Fibroblast of skin of right biceps (primary cell): ENCODE data around the gene ACKR2.
A peak's percentile ranks its signal among the peaks of the same experiment; 100 is the strongest.

Experiments used
- DNase-seq: peaks from one replicate; pipeline ENCODE4 v3.0.0-alpha.2; 2013

The ACKR2 gene, protein sequence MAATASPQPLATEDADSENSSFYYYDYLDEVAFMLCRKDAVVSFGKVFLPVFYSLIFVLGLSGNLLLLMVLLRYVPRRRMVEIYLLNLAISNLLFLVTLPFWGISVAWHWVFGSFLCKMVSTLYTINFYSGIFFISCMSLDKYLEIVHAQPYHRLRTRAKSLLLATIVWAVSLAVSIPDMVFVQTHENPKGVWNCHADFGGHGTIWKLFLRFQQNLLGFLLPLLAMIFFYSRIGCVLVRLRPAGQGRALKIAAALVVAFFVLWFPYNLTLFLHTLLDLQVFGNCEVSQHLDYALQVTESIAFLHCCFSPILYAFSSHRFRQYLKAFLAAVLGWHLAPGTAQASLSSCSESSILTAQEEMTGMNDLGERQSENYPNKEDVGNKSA

DNA sequence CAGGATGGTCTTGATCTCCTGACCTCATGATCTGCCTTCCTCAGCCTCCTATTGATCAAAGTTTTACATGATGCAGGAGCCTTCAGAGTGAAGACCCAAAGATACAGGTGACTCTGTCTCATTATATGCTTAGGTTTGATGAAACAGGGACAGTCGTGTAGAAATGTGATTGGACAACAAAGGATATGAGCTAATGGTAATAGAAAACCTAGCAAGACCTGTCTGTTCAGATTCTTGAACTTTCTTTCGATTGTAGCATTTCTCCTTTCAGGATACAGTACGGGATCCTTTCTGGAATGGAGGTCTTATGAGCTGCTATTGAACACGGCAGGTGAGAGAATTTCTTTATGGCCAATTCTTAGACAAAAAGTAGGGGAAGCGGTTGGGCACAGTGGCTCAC, at the start of gene ACKR2:
Gene ACKR2, plus strand, starts transcription at position 244 of the 400 bp plus-strand sequence. CDS start 55,058 bp downstream, outside the sequence.
- DNase-seq: no peak

DNA sequence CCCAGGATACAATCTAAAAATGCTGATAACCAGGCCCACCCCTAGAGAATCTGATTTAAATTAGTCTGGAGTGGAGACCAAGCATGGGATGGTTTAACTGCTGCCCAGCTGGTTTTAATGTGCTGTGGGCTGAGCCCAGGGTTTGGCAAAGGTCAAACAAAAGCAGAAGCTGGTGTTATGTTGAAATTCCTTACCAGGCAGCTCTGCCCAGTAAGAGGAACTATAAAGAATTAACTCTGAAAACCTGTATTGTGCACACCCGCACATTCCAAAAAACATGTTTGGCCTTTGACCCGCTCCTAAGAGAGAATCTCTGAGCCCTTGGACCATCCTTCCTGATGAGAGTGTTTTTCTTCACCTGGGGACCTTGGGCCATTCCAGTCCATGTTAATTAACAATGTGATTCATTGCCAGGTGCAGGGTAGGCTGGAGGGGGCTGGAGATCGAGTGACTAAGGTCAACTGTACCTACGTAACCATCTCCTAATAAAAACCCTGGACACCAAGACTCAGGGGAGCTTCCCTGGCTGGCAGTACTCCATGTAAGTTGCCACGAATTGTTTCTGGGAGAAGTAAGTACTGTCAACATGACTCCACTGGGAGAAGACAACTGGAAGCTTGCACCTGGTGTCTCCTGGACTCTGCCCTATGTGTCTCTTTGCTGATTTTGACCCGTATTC, 47.1 kb upstream of the ACKR2 start:
- DNase-seq: no peak

DNA sequence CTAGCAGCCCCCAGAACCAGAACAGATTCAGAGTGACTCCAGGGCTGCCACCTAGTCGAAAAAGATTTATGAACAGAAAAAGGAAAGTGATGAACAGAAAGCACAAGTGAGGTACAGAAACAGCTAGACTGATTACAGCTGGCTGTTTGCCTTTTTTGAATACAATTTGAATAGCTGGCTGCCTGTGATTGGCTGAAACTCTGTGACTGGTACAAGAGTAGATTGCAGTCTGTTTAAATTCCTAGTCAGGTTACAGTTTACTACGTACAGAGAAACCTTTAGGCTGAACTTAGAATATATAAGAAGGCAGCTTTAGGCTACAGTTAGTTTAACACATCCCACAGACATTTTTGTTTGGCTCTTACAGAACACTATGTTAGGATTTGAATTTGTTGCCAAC, 46.2 kb upstream of the ACKR2 start:
- peak; percentile 33 for DNase-seq

DNA sequence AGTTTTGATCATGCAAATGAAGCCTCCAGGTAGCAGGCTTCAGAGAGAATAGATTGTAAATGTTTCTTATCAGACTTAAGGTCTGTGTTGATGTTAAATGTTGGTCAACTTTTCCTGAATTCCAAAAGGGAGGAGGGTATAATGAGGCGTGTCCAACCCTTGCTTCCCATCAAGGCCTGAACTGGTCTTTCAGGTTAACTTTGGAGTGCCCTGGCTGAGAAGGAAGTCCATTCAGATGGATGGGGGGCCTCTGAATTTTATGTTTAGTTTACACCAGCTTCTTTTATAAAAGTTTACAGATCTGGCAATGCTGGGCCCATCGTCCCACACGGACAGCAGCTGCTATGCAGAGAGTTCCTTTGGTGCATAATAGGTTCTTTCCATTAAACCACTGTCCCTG, 45.1 kb upstream of the ACKR2 start:
- no peak for DNase-seq

DNA sequence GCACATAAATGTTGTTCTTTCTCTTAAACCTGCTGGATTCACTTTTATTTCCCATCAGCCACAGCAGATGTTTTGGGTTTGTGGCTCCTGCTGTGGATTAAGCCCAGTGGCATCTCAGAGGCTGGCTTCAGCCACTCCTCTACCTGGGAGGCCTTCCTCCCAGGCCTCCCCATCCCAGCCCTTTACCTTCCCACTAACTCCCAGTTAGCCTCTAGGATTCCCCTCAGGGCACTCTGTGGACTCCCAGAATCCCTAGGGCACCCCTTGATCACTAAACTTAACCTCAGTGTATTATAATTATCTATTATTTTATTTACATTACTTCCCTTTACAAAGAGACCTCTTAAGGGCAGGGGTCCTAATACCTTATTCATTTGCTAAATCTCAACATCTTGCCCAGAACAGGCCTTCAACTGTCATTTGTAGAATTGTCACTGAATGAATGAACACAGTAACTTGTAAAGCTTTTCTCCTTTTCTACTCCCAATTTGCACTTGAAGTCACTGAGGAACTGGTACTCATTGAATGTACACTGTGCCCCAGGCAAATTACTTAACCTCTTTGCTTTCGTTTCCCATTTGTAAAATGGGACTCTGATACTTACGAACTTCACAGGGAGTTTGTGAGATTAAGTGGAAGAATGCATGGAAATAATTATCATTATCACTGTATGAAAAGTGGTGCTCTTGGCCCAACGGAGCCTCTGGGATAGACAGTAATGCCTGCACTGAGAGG, 44.5 kb upstream of the ACKR2 start:
- DNase-seq: no peak

DNA sequence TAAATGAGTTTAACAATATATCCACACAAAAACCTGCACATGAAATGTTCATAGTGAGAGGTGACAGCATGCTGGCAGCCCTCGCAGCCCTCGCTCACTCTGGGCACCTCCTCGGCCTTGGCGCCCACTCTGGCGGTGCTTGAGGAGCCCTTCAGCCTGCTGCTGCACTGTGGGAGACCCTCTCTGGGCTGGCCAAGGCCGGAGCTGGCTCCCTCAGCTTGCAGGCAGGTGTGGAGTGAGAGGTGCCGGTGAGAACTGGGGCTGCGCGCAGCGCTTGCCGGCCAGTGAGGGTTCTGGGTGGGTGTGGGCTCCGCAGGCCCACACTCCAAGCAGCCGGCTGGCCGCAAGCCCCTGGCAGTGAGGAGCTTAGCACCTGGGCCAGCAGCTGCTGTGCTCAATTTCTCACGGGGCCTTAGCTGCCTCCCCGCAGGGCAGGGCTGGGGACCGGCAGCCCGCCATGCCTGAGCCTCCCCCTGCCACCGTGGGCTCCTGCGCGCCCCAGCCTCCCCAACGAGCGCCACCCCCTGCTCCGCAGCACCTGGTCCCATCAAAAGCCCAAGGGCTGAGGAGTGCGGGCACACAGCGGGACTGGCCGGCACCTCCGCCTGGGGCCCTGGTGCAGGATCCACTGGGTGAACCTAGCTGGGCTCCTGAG, 39.6 kb upstream of the ACKR2 start:
- DNase-seq: no peak

DNA sequence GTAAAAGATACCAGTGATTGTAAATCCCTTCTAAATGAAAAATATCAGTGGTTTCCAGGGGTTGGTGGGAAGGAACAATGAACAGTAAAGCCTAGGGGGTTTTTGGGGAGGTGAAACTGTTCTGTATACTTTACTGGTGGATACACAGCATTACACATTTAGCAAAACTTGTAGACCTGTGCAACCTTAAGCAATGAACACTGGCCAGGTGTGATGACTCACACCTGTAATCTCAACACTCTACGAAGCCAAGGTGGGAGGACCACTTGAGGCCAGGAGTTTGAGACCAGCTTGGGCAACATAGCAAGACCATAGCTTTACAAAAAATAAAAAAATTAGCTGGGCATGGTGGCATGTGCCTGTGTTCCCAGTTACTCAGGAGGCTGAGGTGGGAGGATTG, 38.0 kb upstream of the ACKR2 start:
- no peak for DNase-seq

DNA sequence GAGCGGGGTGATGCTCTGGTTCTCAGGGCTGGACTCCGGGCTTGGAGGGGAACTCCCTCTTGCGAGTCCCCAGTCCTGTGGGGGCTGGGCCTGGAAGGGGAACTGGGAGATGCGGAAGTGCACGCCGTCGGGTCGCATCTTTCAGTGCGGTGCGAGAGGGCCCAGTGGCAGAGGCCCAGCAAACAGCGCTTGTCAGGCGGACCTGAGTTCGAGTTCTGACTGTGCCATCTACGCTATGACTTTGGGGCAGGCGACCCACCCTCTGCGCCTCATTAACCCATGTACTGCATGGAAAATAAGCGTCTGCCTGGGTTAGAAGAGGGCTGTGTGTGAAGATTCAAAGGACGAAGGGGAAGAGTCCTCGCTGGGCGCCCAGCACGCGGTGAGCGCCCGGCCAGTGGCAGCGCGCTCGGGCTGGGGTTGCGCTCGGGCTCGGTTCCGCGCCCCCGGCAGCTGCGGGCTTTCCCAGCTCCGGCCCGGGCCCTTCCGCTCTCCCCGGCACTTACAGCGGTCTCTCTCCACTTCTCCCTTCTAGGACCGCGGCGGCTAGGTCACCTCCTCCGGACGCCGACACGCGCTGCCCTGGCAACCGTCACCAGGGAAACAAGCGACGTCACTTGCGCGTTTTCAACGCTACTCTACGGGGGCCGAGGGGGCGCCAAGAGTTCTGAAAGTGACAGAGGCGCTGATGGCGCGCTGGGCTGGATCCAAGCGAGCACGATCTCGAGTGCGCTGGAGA, 36.4 kb upstream of the ACKR2 start, which contains the start of gene CCDC13:
Gene CCDC13, minus strand, starts transcription at position 584 of the 739 bp plus-strand sequence. CDS start 14,908 bp downstream, outside the sequence.
- DNase-seq: peak; percentile 91

DNA sequence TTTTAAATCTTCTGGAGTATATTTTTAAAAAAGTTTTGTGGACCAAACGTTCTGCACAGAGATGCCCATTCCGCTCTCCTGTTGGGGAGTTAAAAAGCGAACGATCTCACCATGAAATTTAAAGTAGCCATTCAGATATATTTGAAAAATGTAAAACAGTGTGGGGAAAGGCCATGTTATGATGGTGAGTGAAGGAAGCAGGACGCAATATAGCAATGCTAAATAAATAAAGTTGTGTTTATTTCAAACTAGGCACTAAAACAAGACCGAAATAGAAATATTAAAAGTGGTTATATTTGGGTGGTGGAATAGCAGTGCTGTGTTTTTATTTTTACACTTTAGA, 35.9 kb upstream of the ACKR2 start:
- no peak for DNase-seq

DNA sequence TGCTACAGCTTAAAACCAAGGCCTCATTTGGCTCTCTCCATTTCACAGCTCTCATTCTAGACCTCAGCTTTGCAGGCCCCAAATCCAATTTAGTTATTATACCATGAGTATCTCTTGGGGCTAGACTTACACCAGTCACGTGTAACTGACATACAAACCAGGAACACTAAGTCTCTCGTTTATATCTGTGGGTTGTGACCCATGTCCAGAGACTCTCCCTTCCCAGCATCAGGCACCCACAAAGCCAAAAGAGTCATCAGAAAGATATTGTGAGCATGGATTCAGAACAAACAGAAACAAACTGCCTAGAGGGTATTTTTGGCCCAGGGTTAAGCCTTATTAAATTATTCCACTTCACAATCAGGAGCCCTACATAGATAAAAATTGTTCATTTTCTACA, 30.6 kb upstream of the ACKR2 start:
- DNase-seq: peak; percentile 10

DNA sequence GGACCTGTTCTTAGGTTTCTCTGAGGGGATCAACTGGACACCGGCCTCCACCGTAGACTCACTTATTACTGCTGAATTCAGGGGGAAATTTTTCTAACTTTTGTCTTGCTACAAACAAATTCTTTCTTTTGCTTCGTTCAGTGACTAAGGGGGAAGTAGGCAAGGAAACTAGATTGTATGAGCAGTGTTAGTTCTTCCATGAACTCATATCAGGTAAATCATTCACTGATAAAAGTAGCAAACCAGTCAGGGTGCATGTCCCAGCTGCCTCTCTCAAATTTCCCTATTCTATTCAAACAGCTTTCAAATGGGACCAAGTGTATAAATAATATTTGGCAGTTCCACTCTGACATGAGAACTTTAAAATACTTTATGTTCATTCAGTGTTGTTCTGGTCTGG, 28.8 kb upstream of the ACKR2 start:
- no peak for DNase-seq

DNA sequence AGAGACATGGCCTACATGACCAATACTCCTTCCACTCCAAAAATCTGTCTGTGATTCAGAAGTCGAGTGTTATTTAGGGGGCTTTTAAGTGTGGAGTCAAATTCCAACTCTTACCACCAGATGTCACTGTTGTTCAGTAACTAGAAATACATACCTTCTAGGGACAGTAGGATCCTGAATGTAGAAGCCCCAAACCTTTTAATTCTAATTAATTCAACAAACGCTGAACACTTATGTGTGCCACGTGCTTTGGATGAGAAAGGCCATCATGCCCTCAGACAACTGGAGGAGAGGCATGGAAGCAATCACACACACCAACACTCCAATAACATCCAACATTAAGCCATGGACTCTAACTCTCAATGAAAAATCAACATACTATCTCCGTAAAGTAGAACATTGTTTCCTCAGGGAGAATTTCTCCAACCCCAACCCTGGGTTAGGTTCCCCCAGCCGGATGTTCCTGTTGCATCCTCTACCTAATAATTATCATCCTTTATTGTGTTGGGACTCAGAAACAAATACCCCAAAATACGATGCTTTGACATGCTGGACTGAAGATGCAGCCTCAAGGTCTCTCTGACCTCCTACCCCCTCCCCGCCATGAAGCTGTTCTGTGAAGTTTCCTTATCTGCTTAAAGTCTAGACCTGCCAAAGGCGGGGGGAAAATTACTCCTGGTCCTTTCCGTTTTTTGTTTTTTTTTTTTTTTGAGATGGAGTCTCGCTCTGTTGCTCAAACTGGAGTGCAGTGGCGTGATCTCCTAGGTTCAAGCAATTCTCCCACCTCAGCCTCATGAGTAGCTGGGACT, 28.1 kb upstream of the ACKR2 start:
- DNase-seq: peak; percentile 66

DNA sequence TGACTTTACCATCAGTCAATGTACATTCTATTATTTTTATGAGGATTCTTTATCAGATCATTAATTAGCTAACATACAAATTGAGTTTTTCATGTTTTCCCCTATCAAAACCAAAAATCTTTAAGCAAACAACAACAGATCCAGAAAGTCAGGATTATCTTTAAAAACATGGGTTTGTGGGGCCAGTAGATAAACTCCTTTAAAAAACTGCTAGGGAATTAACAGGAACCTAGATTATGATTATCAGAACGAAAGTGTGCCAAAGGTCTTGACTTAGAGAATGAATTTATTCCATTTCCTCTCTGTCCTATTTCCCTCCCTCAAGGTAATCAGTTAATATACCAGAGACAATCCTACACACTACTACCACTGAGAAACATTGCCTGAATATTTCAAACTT, 23.0 kb upstream of the ACKR2 start:
- DNase-seq: no peak

DNA sequence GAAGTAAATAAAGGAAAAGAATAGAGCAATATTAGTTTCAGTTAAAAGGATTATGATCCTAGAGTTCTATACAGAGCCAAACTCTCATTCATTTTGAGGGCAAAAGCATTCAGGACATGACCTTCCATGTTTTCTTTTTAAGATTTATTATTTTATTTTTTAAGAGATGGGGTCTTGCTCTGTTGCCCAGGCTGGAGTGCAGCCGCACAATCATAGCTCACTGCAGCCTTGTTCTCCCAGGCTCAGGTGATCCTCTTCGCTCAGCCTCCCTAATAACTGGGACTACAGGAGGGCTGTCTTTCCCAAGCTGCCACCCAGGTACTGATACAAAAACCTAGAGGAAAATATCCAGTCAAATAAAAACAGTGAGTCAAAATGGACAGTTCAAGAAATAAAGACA, 22.6 kb upstream of the ACKR2 start:
- DNase-seq: no peak

DNA sequence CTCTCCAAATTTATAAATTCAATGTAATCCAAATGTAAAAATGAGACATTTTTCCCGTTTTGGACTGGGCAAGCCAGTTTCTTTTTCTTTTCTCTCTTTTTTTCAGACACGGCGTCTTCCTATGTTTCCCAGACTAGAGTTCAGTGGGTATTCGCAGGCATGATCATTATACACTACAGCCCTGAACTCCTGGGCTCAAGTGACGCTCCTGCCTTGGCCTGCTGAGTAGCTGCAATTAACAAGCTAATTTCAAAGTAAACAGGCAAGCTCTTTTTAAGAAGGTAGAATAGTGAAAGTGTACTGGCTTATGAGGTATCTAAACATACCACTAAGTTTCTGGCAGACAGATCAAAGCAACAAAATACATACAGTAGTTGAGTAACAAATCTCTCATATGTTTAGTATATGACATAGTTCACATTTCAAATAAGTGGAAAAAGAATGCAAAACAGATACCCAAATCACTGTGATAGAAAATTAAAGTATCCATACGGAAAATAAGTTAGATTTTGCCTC, 18.5 kb upstream of the ACKR2 start:
- DNase-seq: no peak

DNA sequence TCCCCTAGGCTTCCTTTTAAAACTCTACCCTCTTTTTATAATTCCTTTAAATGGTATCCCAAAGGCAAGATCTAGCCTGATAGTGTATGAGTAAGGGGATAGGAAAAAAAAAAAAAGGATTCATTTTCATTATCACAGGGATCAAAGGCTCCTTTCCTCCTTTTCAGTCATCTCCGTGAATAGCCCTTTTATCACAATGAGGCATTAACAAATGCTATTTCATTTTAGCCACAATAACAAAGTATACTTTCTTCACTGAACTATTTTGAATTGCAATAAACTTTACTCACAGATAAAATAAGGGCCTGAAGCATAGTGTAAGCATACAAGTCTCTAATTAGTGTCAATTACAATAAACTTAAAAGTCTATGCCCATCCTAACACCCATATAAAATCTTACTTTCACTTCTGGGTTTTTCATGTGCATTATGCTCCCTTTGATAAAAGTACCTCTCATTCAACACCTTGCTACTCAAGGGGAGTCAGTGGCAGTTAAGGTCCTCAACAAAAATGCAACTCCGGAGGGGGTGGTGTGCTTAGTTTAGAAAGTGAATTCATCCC, 13.5 kb upstream of the ACKR2 start:
- no peak for DNase-seq

DNA sequence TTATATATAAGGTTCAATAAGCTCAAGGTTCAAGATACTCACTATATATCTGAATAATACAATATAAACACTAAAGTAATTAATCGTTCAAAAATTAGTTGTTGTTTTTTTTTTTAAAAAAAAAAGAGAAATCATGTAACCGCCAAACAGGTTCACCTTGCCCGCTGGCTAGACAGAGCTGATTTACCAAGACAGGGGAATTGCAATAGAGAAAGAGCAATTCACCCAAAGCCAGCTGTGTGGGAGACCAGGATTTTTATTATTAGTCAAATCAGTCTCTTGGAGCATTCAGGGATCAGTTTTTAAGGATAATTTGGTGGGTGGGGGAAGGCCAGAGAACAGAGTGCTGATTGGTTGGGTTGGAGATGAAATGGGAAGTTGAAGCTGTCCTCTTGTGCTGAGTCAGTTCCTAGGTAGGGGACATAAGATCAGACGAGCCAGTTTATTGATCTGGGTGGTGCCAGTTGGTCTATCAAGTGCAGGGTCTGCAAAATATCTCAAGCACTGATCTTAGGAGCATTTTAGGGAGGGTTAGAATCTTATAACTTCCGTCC, 12.8 kb upstream of the ACKR2 start:
- DNase-seq: no peak

DNA sequence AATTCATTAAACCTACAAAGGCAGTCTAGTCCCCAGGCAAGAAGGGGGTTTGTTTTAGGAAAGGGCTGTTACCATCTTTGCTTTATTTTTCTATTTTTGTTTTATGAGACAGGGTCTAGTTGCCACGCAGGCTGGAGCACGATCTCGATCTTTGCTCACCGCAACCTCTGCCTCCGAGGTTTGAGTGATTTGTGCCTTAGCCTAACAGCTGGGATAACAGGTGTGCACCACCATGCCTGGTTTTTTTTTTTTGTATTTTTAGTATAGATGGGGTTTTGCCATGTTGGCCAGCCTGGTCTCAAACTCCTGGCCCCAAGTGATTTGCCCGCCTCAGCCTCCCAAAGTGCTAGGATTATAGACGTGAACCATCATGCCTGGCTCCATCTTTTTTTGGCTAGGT, 9.9 kb upstream of the ACKR2 start:
- DNase-seq: no peak

DNA sequence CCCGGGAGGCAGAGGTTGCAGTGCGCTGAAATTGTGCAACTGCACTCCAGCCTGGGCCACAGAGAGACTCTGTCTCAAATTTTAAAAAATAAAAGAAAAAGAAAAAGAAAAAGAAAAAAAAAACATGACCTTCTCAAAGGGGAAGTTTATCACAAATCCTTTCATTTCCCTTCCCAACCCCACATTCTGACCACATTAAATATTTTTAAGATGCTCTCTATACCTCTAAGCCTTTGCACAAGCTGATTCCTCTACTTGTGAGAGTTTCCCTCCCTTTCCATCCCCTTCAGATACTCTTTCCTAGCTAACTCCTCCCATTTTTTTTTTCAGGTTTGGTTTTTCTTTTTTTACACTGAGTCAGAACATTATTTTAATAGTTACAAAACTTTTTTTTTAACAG, 9.0 kb upstream of the ACKR2 start:
- DNase-seq: no peak

DNA sequence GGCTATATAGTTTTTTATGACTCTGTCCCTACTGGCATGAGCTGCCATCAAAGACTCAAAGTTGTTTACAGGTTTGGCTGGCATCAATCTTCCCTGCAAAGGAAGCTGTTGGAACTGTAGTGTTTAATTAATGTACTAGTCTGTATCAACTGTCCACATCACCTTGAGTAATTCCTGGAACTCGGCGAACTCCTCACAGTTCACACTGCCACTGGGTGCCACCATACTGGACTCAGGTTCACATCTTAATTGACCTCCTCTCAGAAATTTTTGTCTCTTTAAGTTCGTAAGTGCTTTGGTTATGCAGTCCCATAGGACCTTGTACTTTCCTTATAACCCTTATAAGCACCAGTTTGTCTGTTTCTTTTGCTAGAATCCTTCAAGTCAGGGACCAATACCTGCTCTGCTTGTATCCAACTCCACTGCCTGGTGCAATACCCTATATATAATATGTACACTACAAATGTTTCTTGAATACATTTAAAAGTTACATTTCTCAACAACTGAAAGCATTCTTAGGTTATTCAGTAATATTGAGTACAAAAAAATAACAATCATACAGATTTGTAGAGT, 8.1 kb upstream of the ACKR2 start:
- DNase-seq: no peak
